Iris pigment epithelial cell (primary cell): Measurements from ENCODE around the gene RTCB.

Source experiments
- DNase-seq: peaks from one replicate; pipeline ENCODE4 v3.0.0-alpha.2; 2011; ENCODE audit warnings: low read depth

RTCB gene

GRCh38 chr22:32411829-32412592 lies at the start of gene RTCB:
RTCB (minus strand) TSS chr22:32412247; CDS start chr22:32412156, 91 bp downstream.
- peak; percentile 95 for DNase-seq

GRCh38 chr22:32457031-32457430 lies 45.0 kb upstream of the RTCB start:
- no peak for DNase-seq

GRCh38 chr22:32448980-32449379 lies 36.9 kb upstream of the RTCB start:
- DNase-seq, result no peak

GRCh38 chr22:32446321-32446720 lies 34.3 kb upstream of the RTCB start:
- DNase-seq, result no peak

- peak; percentile 5 for DNase-seq
Measured at GRCh38 chr22:32444068-32444467, 32.0 kb upstream of the RTCB start.

- no peak for DNase-seq
Measured at GRCh38 chr22:32430352-32430751, 18.3 kb upstream of the RTCB start.

- DNase-seq, result no peak
Measured at GRCh38 chr22:32426881-32427280, 14.8 kb upstream of the RTCB start.

GRCh38 chr22:32423664-32424063 lies 11.6 kb upstream of the RTCB start:
- no peak for DNase-seq

- DNase-seq, result no peak
Measured at GRCh38 chr22:32422062-32422461, 10.0 kb upstream of the RTCB start.

- DNase-seq, result no peak
Measured at GRCh38 chr22:32421484-32421883, 9.4 kb upstream of the RTCB start.

GRCh38 chr22:32417906-32418305 lies 5.9 kb upstream of the RTCB start:
- no peak for DNase-seq

GRCh38 chr22:32416556-32417085 lies 4.6 kb upstream of the RTCB start:
- no peak for DNase-seq

GRCh38 chr22:32414191-32414590 lies 2.1 kb upstream of the RTCB start:
- DNase-seq, result no peak

- DNase-seq, result peak; percentile 39
Measured at GRCh38 chr22:32413719-32414118, 1.7 kb upstream of the RTCB start.

- DNase-seq, result peak; percentile 55
Measured at GRCh38 chr22:32411402-32411801, 645 bp downstream of the RTCB start.

- no peak for DNase-seq
Measured at GRCh38 chr22:32410459-32410858, 1.6 kb downstream of the RTCB start.

- no peak for DNase-seq
Measured at GRCh38 chr22:32409977-32410376, 2.1 kb downstream of the RTCB start.

GRCh38 chr22:32407936-32408335 lies 4.1 kb downstream of the RTCB start:
- DNase-seq, result no peak

GRCh38 chr22:32407312-32407711 lies 4.7 kb downstream of the RTCB start:
- DNase-seq, result no peak

- no peak for DNase-seq
Measured at GRCh38 chr22:32404021-32404420, 8.0 kb downstream of the RTCB start.

GRCh38 chr22:32401486-32401885 lies 10.6 kb downstream of the RTCB start:
- no peak for DNase-seq

GRCh38 chr22:32396746-32397145 lies 15.3 kb downstream of the RTCB start:
- DNase-seq, result peak; percentile 28

- no peak for DNase-seq
Measured at GRCh38 chr22:32396255-32396654, 15.8 kb downstream of the RTCB start.

- DNase-seq, result no peak
Measured at GRCh38 chr22:32395107-32395506, 16.9 kb downstream of the RTCB start.
